ENCODE measurements around the gene TMCO4.
A peak's percentile ranks its signal among the peaks of the same experiment; 100 is the strongest.

Gene TMCO4

GRCh38 chr1:19775317-19775716, 24.4 kb downstream of the TMCO4 start:
- Mint-ChIP-seq H3K36me3 (ENCODE audit: low read depth) (peaks cover 77% of the 10 kb centered on the region), H3K27ac (no peak overlapping the region), H3K4me3 (no peak overlapping the region), H3K4me1 (ENCODE audit: low read depth) (no peaks in the 10 kb centered on the region), H3K27me3 (no peaks in the 10 kb centered on the region), H3K9me3 (no peaks in the 10 kb centered on the region)
- no peak for DNase-seq

- no peaks in the 10 kb centered on the region for H3K27me3 Mint-ChIP-seq
- no peak for DNase-seq
- peaks cover 76% of the 10 kb centered on the region for H3K36me3 Mint-ChIP-seq (ENCODE audit: low read depth)
- no peak overlapping the region for H3K27ac Mint-ChIP-seq
- H3K4me1 Mint-ChIP-seq (ENCODE audit: low read depth) = no peaks in the 10 kb centered on the region
- no peaks in the 10 kb centered on the region for H3K9me3 Mint-ChIP-seq
- no peak overlapping the region for H3K4me3 Mint-ChIP-seq
Observed at GRCh38 chr1:19774180-19774785, 25.4 kb downstream of the TMCO4 start.

- H3K4me1 Mint-ChIP-seq (ENCODE audit: low read depth) = no peaks in the 10 kb centered on the region
- H3K9me3 Mint-ChIP-seq = no peaks in the 10 kb centered on the region
- DNase-seq = no peak
- H3K4me3 Mint-ChIP-seq = no peak overlapping the region
- no peaks in the 10 kb centered on the region for H3K27me3 Mint-ChIP-seq
- peaks cover 72% of the 10 kb centered on the region for H3K36me3 Mint-ChIP-seq (ENCODE audit: low read depth)
- H3K27ac Mint-ChIP-seq = no peak overlapping the region
Observed at GRCh38 chr1:19773485-19773884, 26.2 kb downstream of the TMCO4 start.

GRCh38 chr1:19772053-19772452, 27.7 kb downstream of the TMCO4 start:
- Mint-ChIP-seq H3K4me1 (ENCODE audit: low read depth) (peaks cover 3% of the 10 kb centered on the region), H3K9me3 (no peaks in the 10 kb centered on the region), H3K27ac (no peak overlapping the region), H3K27me3 (no peaks in the 10 kb centered on the region), H3K36me3 (ENCODE audit: low read depth) (peaks cover 73% of the 10 kb centered on the region), H3K4me3 (no peak overlapping the region)
- DNase-seq = no peak

- no peaks in the 10 kb centered on the region for H3K27me3 Mint-ChIP-seq
- H3K9me3 Mint-ChIP-seq = no peaks in the 10 kb centered on the region
- no peak overlapping the region for H3K27ac Mint-ChIP-seq
- no peak for DNase-seq
- H3K4me1 Mint-ChIP-seq (ENCODE audit: low read depth) = peaks cover 5% of the 10 kb centered on the region
- peaks cover 73% of the 10 kb centered on the region for H3K36me3 Mint-ChIP-seq (ENCODE audit: low read depth)
- H3K4me3 Mint-ChIP-seq = no peak overlapping the region
Observed at GRCh38 chr1:19771350-19771749, 28.4 kb downstream of the TMCO4 start.

GRCh38 chr1:19770436-19771190, 29.1 kb downstream of the TMCO4 start:
- H3K4me3 Mint-ChIP-seq = no peak overlapping the region
- H3K27me3 Mint-ChIP-seq = no peaks in the 10 kb centered on the region
- peaks cover 71% of the 10 kb centered on the region for H3K36me3 Mint-ChIP-seq (ENCODE audit: low read depth)
- H3K4me1 Mint-ChIP-seq (ENCODE audit: low read depth) = peaks cover 12% of the 10 kb centered on the region
- no peak overlapping the region for H3K27ac Mint-ChIP-seq
- H3K9me3 Mint-ChIP-seq = no peaks in the 10 kb centered on the region
- no peak for DNase-seq

- no peak overlapping the region for H3K27ac Mint-ChIP-seq
- peaks cover 21% of the 10 kb centered on the region for H3K4me1 Mint-ChIP-seq (ENCODE audit: low read depth)
Observed at GRCh38 chr1:19769211-19769932, 30.3 kb downstream of the TMCO4 start.

GRCh38 chr1:19768353-19769210, 31.1 kb downstream of the TMCO4 start:
- H3K36me3 Mint-ChIP-seq (ENCODE audit: low read depth) = peaks cover 60% of the 10 kb centered on the region
- no peaks in the 10 kb centered on the region for H3K27me3 Mint-ChIP-seq
- H3K4me3 Mint-ChIP-seq = no peak overlapping the region
- H3K4me1 Mint-ChIP-seq (ENCODE audit: low read depth) = peaks cover 23% of the 10 kb centered on the region
- H3K9me3 Mint-ChIP-seq = no peaks in the 10 kb centered on the region
- no peak overlapping the region for H3K27ac Mint-ChIP-seq
- DNase-seq = no peak

More at GRCh38 chr1:19769211-19769932, 30.3 kb downstream of the TMCO4 start:
- Mint-ChIP-seq H3K36me3 (ENCODE audit: low read depth) (peaks cover 65% of the 10 kb centered on the region), H3K9me3 (no peaks in the 10 kb centered on the region), H3K27me3 (no peaks in the 10 kb centered on the region), H3K4me3 (no peak overlapping the region)
- DNase-seq = no peak

GRCh38 chr1:19765623-19766022, 34.1 kb downstream of the TMCO4 start:
- DNase-seq = peak; percentile 44
- Mint-ChIP-seq H3K4me1 (ENCODE audit: low read depth) (peaks cover 23% of the 10 kb centered on the region), H3K36me3 (ENCODE audit: low read depth) (peaks cover 40% of the 10 kb centered on the region), H3K27me3 (no peaks in the 10 kb centered on the region), H3K27ac (peak overlapping the region; percentile 66), H3K9me3 (no peaks in the 10 kb centered on the region), H3K4me3 (no peak overlapping the region)

GRCh38 chr1:19764848-19765247, 34.9 kb downstream of the TMCO4 start:
- peaks cover 23% of the 10 kb centered on the region for H3K4me1 Mint-ChIP-seq (ENCODE audit: low read depth)
- peak overlapping the region; percentile 6 for H3K4me3 Mint-ChIP-seq
- H3K36me3 Mint-ChIP-seq (ENCODE audit: low read depth) = peaks cover 33% of the 10 kb centered on the region
- no peaks in the 10 kb centered on the region for H3K9me3 Mint-ChIP-seq
- peak overlapping the region; percentile 66 for H3K27ac Mint-ChIP-seq
- DNase-seq = no peak
- H3K27me3 Mint-ChIP-seq = no peaks in the 10 kb centered on the region

- no peak overlapping the region for H3K4me3 Mint-ChIP-seq
- no peaks in the 10 kb centered on the region for H3K9me3 Mint-ChIP-seq
- peaks cover 27% of the 10 kb centered on the region for H3K36me3 Mint-ChIP-seq (ENCODE audit: low read depth)
- H3K4me1 Mint-ChIP-seq (ENCODE audit: low read depth) = peaks cover 22% of the 10 kb centered on the region
- peak; percentile 66 for DNase-seq
- H3K27ac Mint-ChIP-seq = no peak overlapping the region
- no peaks in the 10 kb centered on the region for H3K27me3 Mint-ChIP-seq
Observed at GRCh38 chr1:19762175-19762779, 37.4 kb downstream of the TMCO4 start.

GRCh38 chr1:19759740-19760089, 40.0 kb downstream of the TMCO4 start:
- peaks cover 23% of the 10 kb centered on the region for H3K36me3 Mint-ChIP-seq (ENCODE audit: low read depth)

GRCh38 chr1:19758227-19758830, 41.4 kb downstream of the TMCO4 start:
- H3K27ac Mint-ChIP-seq = no peak overlapping the region

More at GRCh38 chr1:19759740-19760089, 40.0 kb downstream of the TMCO4 start:
- DNase-seq = no peak
- Mint-ChIP-seq H3K4me3 (no peak overlapping the region), H3K4me1 (ENCODE audit: low read depth) (peaks cover 3% of the 10 kb centered on the region), H3K27ac (no peak overlapping the region), H3K27me3 (no peaks in the 10 kb centered on the region), H3K9me3 (no peaks in the 10 kb centered on the region)

More at GRCh38 chr1:19758227-19758830, 41.4 kb downstream of the TMCO4 start:
- Mint-ChIP-seq H3K4me1 (ENCODE audit: low read depth) (no peaks in the 10 kb centered on the region), H3K27me3 (no peaks in the 10 kb centered on the region), H3K4me3 (no peak overlapping the region), H3K9me3 (no peaks in the 10 kb centered on the region), H3K36me3 (ENCODE audit: low read depth) (peaks cover 33% of the 10 kb centered on the region)
- no peak for DNase-seq

Measured in activated T-cell treated with anti-CD3 and anti-CD28 coated beads, Interleukin-2, amount 50 U/mL, for 24 hours (primary cell).